Ramos (cell line): ENCODE data around the gene CELSR2.
"Not testable (repeated sequence)": the region's sequence is repeated elsewhere in the genome, so short reads cannot be mapped to it uniquely, and the experiment has no call there.

Source experiments
- in situ Hi-C: fragments of 300-500 bp; cut with MboI; formaldehyde crosslinking; loops from one replicate; pipeline ENCODE4 v1.14.3; 2022; ENCODE audit warnings: low sequenced_read_pairs; ENCODE audit not compliant: unreplicated experiment

CELSR2 gene

DNA sequence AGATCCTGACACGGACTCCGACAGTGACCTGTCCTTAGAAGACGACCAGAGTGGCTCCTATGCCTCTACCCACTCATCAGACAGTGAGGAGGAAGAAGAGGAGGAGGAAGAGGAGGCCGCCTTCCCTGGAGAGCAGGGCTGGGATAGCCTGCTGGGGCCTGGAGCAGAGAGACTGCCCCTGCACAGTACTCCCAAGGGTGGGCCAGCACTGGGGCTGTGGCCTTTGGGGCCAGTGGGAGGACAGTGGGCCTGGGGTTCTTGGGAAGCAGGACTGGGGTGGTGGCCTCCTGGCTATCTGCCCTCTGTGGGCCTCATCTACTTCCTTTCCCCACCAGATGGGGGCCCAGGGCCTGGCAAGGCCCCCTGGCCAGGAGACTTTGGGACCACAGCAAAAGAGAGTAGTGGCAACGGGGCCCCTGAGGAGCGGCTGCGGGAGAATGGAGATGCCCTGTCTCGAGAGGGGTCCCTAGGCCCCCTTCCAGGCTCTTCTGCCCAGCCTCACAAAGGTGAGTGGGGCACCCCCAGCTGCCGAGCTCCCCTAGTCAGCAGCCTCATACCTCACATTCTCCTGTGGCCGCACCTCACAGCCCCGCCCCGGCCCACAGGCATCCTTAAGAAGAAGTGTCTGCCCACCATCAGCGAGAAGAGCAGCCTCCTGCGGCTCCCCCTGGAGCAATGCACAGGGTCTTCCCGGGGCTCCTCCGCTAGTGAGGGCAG, 23.6 kb downstream of the CELSR2 start:
- in situ Hi-C loops, result no loop called here

DNA sequence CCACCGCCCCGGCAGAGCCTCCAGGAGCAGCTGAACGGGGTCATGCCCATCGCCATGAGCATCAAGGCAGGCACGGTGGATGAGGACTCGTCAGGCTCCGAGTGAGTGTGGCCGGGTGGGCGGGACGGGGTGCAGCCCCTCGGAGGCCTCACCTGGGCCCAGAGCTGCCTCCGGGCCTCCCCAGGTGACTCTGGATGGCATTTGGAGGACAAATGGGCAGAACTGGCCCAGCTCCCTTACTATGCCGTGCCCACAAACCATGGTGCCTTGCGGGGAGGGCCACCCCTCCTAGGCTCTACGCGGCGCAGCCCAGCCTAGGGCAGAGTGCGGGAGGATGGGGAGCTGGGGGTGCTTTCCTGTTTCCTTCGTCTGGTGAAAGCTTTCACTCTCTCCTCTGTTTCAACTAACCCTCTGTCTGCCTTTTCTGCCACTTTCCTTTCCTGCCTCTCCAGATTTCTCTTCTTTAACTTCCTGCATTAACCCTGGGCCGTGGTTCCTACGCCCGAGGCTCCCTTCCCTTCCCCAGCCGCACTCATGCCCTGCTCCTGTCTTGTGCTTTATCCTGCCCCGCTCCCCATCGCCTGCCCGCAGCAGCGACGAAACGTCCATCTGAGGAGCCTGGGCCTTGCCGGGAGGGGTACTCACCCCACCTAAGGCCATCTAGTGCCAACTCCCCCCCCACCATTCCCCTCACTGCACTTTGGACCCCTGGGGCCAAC, 24.4 kb downstream of the CELSR2 start:
- in situ Hi-C loops, result no loop called here

DNA sequence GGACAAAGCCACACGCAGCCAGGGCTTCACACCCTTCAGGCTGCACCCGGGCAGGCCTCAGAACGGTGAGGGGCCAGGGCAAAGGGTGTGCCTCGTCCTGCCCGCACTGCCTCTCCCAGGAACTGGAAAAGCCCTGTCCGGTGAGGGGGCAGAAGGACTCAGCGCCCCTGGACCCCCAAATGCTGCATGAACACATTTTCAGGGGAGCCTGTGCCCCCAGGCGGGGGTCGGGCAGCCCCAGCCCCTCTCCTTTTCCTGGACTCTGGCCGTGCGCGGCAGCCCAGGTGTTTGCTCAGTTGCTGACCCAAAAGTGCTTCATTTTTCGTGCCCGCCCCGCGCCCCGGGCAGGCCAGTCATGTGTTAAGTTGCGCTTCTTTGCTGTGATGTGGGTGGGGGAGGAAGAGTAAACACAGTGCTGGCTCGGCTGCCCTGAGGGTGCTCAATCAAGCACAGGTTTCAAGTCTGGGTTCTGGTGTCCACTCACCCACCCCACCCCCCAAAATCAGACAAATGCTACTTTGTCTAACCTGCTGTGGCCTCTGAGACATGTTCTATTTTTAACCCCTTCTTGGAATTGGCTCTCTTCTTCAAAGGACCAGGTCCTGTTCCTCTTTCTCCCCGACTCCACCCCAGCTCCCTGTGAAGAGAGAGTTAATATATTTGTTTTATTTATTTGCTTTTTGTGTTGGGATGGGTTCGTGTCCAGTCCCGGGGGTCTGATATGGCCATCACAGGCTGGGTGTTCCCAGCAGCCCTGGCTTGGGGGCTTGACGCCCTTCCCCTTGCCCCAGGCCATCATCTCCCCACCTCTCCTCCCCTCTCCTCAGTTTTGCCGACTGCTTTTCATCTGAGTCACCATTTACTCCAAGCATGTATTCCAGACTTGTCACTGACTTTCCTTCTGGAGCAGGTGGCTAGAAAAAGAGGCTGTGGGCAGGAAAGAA, 25.5 kb downstream of the CELSR2 start:
- in situ Hi-C loops, result no loop called here

DNA sequence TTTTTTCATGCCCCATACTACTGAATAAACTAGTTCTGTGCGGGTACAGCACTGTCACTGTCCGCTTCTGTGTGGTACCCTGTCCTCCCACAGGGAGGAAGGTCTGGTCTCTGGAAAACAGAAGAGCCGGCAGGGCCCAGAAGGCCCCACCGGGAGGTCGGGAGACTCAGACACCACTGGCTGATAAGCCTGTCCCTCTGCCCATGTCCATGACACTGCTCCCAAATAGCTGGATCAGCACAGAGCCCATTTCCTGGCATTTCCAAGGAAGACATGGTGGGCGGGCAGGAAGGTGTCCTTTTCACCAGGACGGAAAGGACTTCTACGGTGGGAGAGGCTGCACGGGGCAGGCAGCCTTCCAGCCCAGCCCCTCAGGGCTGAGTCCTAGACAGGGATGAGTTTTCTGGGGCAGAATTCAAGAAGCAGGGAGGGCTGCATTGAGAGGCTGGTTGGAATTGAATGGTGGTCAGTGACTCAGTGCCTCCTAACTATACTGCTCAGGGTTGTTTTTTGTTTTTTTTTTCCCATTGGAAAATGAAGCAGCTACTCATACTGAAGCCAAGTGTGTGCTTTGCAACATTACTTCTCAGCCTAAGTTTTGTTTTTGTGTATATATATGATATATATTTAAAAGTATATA, 26.5 kb downstream of the CELSR2 start:
- in situ Hi-C loops, result no loop called here

DNA sequence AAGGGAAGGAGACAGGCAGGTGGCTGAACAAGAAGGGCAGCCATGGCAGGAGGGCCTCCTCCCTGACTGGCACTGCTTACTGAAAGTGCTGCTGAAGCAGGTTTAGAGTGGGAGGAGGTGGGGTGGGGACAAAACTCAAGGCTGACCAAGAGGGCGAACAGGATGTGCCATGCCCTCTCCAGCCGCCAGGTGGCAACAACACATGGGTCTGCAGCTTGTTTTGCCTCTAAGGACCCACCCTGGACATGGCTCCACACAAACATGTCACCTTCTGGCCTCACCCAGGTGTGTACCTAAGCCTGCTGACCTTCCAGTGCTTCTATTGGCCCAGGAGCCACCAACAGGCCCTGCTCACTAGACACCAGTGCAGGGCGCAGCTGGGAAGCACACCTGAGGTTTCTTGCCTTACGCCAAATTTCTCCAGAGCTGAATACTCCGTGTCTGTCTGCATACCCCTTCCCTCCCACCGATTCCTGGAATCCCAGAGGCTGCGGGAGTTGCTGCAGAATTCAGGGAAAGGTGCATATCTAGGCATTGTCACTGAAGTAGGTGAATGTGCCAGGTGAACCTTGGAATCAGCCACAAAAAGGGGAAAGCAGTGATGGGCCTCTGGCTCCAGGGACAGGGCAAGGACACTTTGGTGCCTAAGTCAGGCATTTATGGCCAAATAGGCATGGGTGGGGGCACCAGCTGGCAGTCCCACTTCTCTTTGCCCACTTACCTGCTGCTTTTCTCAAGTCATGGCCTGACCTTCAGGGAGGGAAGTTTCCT, 28.3 kb downstream of the CELSR2 start:
- in situ Hi-C loops, result no loop called here

DNA sequence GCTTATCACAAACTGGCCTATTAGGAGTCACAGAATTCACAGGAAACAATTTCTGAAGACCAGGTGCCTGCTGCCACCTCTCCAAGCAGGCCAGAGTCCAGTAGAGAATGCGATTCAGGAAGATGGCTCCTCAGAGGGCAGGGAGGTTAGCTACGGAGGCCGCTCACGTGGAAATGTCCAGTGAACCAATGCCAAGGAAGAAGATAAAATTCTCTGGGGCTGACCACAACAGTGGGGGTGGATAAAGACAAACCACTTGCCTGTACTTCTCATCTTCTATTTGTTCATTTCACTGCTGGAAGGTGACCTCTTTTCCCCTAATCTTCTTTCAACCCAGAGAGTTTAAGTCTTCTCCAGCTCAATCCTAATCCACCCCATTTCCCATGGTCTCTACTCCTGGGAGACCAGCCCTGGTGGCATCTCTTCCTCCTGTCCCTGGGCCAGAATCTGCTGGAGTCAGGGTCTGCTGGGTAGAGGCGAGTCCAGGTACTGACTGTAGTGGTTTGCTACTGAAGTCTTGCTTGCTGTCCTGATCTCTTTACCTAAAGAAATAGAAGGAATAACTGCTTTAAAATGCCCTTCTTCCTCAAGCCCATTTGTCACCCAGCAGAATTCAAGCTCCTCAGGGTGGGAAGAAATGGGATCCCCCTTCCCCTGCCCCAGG, 30.4 kb downstream of the CELSR2 start:
- in situ Hi-C loops, result no loop called here

DNA sequence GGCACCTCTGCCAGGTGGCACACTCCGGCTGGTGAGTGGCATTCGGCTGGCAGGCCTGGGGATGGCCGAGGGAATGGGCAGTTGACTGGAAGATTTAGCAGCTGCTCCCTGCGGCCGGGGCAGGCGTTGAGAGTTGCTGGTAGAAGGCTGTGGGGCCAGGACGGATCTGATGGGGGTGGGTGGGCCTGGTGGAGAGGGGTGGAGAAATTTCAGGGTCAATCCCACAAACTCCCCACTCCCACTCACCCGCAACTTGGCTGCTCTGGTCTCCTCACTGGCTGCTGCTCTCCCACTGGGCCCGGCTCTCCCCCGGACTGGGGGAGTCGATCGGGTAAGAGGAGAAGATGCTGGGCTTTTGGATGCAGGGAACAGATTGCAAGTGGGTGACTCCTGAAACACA, 31.5 kb downstream of the CELSR2 start:
- in situ Hi-C loops, result no loop called here

DNA sequence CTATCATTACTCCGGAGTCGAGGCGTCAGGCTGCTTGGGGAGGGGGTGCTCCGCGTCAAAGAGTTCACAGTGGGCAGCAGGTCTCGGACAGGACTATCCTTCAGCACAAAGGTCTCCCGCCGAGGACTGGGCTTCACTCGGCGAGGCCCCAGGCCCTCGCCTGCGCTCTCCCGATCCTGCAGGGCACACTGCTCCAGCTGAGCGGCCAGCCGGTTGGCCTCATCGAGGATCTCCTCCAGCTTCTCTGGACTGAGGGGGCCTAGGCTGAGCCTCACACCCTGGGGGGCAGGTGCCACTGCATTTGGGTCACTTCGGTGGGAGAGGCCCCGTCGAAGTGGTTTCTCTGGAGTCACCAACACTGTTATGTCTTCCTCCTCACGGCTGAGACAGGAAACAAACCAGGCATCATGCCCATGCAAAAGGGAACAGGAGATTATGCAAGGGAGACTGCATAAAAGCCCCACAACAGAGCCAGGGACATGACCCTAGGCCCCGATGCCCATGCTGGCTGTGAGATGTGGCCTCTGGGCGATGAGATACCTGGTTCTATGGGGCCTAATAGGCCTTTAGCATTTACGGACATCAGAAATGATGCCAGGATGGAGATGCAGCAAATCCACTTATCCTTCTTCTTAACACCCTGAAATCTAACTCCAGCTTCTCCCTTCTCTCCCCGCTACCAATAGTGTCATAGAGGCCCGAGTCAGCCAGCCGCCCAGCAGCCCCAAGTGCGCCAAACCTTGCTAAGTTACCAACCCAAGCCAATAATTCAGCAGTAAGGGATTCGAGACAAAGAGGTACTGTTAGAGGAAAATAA, 32.5 kb downstream of the CELSR2 start:
- in situ Hi-C loops, result no loop called here

DNA sequence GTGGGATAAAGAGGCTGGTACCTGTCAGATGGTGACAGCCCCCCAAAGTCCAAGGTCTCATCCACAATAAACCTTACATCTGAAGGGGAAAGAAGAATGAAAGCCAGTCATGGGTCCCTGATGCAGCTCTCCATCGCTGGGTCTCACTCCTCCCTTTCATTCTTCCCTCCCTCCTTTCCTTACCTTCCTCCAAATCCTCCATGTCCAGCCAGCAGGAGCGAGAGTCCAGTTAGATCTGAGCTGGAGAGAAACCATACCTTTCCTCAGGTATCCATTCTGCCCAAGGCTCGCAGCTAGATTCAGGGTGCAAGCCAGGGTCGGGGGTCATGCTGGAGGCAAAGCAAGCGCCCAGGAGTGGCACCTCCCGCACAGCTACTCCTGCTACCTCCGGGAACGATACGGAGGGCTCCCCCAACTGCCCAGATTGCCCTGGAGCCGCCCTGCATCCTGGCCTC, 33.2 kb downstream of the CELSR2 start:
- in situ Hi-C loops, result no loop called here

DNA sequence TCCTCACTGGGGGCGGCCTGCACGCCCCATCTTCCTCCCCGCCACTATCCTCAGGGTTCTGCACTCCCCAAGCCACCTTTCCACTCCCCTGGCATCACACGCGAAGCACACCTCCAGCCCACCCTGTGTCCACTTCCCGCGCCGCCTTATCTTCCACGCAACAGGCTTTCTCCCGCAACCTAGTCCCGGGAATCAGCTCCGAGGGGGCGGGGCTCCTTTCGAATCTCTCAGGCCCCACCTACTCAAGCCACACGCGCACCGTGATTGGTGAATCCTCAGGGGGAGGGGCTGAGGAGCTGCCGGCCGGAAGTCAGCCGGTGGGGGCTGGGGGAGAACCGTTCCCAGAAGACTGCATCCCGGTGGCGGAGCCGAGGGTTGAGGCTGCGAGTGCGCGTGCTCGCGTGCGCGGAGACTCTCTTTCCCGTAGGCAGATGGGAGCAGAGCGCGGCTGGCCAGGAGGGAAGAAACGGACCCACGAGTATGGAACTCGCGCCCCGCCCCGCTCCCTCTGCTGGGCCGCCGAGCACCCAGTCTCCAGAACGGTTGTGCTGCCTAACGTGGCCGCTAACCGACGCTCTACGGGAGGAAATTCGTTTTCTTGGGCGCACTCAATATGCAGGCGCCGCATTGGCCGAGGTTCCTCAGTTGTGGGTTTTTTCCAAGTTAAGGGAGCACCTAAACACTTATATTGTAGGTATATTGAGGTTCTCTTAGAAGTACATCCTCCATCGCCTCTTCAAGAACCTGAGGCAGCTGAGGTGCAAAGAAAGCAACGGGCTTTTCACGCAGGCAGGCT, 33.8 kb downstream of the CELSR2 start, which contains the start of gene PSRC1:
Gene PSRC1, minus strand, starts transcription at position 194 of the 796 bp plus-strand sequence.
- in situ Hi-C loops, result no loop called here

DNA sequence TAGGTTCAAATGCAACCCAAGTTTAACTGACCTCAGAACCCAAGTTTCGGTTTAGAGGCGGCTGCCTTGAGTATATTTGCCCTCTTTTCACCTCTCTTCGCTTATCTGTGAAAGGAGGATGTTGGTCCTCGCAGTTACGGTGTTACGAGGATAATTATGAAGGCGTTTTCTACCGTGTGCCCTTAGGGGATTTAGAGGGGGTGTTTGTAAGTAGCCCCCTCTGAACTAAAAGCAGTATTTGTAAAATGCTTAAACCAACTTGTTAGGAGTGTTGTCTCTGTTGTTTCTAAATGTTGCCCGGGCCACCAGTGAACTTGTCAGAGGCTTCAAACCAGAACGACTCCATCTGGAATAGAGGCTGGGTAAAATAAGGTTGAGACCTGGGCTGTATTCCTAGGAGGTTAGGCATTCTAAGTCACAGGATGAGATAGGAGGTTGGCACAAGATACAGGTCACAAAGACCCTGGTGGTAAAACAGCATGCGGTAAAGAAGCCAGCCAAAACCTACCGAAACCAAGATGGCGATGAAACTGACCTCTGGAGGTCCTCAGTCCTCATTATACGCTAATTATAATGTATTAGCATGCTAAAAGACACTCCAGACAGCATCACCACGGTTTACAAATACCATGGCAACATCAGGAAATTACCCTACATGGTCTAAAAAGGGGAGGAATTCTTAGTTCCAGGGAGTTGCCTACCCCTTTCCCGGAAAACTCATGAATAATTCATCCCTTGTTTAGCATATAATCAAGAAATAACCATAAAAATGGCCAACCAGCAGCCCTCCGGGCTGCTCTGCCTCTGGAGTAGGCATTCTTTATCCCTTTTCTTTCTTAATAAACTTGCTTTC, 34.6 kb downstream of the CELSR2 start:
- in situ Hi-C loops, result no loop called here

DNA sequence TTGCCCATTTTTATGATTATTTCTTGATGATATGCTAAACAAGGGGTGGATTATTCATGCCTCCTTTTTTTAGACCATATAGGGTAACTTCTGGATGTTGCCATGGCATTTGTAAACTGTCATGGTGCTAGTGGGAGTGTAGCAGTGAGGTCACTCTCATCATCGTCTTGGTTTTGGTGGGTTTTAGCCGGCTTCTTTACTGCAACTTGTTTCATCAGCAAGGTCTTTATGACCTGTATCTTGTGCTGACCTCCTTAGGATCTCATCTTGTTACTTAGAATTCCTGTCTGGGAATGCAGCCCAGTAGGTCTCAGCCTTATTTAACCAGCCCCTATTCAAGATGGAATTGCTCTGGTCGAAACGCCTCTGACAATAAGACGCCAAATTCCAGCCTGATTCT, 37.4 kb downstream of the CELSR2 start:
- in situ Hi-C loops, result not testable (repeated sequence)

DNA sequence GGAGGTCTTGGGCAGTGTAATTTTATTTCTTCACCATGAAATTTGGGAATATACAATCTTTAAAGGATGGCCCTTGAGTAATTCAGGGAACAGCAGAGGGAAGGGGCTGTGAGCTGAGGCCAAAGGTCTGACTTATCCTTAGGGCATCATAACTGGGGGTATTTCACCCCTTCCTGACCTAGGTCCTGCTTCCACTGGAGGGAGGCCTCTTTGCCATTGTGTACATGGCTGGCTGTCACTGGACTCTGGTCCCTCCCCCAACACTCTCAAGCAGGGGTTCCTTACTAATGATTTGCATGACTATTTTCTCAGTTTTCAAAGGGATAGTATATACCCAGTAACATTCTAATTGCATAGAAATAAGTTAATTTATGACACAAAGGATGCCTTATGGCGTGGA, 40.8 kb downstream of the CELSR2 start:
- in situ Hi-C loops, result no loop called here

DNA sequence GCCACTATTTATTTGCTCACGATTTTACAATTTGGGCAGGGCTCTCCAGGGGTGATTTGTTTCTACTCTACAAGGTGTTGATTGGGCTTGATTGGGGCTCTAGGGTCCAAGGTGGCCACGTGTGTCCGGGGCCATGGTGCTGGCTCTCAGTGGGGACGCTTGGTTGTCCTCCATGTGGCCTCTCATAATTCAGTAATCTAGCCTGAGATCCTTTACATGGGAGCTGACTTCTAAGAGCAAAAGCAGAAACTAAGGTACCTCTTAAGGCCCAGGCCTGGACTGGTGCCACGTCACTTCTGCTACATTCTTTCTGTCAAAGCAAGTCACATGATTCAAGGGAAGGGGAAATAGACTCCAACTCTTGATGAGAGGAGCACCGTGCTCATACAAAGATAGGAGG, 41.7 kb downstream of the CELSR2 start:
- in situ Hi-C loops, result no loop called here

DNA sequence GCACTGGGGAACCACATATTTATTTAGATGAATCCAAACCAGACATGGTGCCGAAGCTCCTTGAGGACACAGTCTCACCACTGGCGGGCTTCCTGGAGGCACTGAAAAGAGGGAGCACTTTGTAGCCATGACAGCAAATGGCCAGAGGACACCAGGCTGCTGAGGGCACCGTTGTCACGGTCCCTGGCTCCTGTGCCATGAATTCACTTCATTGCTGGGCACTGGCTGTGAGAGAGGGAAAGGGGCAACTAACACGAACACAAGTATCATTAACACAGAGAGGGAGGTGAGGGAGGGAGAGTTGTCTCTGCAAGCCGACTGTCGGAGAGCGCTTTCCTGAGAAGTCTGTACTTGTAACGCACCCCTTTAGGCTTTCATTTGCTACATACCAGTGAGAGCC, 43.0 kb downstream of the CELSR2 start:
- in situ Hi-C loops, result no loop called here

DNA sequence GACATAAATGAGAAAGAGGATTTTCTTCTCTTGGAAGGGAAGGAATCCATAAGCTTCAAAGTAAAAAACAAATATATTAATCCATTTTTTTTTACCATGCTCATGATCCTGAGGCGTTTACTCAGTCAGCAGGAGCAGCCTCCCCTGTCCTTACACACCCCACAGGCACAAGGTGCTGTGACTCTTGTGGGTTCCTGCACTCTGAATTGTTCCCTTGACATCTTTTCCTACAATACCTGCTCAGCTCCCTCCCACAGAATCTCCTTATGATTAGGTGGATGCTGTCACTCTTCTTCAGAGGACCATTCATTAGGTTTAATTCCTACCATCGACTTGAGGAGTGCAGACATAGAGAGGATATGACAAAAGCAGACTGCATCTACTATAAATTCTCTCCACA, 43.7 kb downstream of the CELSR2 start:
- in situ Hi-C loops, result no loop called here

DNA sequence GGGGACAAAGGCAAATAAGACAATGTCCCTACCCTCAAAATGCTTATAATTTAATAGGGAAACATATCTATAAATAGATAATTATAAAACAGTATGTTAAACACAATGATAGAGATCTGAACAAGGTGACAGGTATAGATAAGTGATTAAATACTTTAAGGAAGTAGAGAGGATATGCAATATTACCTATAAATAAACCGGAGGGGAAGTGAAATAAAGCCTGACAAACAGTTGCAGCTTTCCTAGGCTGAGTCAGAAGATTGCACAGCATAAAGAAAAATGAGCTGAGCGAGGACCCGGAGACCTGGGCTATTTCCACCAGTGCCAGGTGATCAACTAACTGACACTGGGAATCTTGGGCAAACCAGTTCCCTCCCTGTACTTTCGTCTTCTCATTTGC, 45.1 kb downstream of the CELSR2 start:
- in situ Hi-C loops, result no loop called here
